B cell (primary cell): ENCODE measurements around the gene DRAM2. TPM values are rescaled to one million over a fixed set of nuclear protein-coding genes. Genes with fewer than 3 reads are reported as not detected.
"Not testable (repeated sequence)": the region's sequence is repeated elsewhere in the genome, so short reads cannot be mapped to it uniquely, and the experiment has no call there.

Source experiments
- ATAC-seq: fragments of 200-7000 bp; cut with Tn5 transposase; one replicate; pipeline ENCODE4 v1.10.0; 2021; ENCODE audit warnings: low read depth, mild to moderate bottlenecking, moderate number of reproducible peaks, moderate library complexity
- CTCF ChIA-PET: fragments of 350-600 bp; sonication (Branson Sonifier 250); formaldehyde crosslinking; loops from one replicate; lab custom pipeline; 2021; ENCODE audit warnings: antibody characterized with exemption, inconsistent platforms; lab: Charles Lee
- POLR2A ChIA-PET: fragments of 350-600 bp; sonication (Branson Sonifier 250); formaldehyde crosslinking; loops from one replicate; lab custom pipeline; 2021; ENCODE audit warnings: antibody characterized with exemption; lab: Charles Lee
- DNase-seq: peaks from one replicate; pipeline ENCODE4 v3.0.0; 2013
- H2AFZ ChIP-seq: 2 replicates; pipeline ENCODE4 v1.6.1; 2012; ENCODE audit warnings: mild to moderate bottlenecking, low read depth, low read length; ENCODE audit not compliant: insufficient read depth, poor library complexity, severe bottlenecking
- H3K27ac ChIP-seq, 2 donors: 1 replicate in 1 of 2; 2 replicates in 1 of 2; pipeline ENCODE4 v1.5.1; 2012 to 2013; ENCODE audit warnings: low read length in 2 of 2, mild to moderate bottlenecking in 2 of 2, moderate library complexity in 1 of 2
- H3K27me3 ChIP-seq, 4 experiments: fragments of 200-600 bp in 1 of 4; sonication (generic) in 1 of 4; replicated peaks in 1 of 4; 1 replicate in 2 of 4; 2 replicates in 2 of 4; pipeline versions ENCODE4 v1.6.1 to v1.7.0; 2013 to 2016; ENCODE audit warnings: low read length in 3 of 4, mild to moderate bottlenecking in 2 of 4, mixed read lengths in 1 of 4, moderate library complexity in 1 of 4; ENCODE audit not compliant: insufficient read depth in 4 of 4, control insufficient read depth in 3 of 4; ENCODE audit errors: control extremely low read depth in 1 of 4
- H3K36me3 ChIP-seq, 2 experiments: replicated peaks in 1 of 2; 1 replicate in 1 of 2; 2 replicates in 1 of 2; pipeline versions ENCODE4 v1.6.1 to v1.7.1; 2013; ENCODE audit warnings: low read length in 1 of 2; ENCODE audit not compliant: insufficient read depth in 2 of 2, control insufficient read depth in 1 of 2; ENCODE audit errors: control extremely low read depth in 1 of 2, extremely low read depth in 1 of 2
- H3K4me1 ChIP-seq, 2 donors: fragments of 200-600 bp in 1 of 2; sonication (generic) in 1 of 2; 1 replicate in 1 of 2; 2 replicates in 1 of 2; pipeline versions ENCODE4 v1.5.1 to v1.6.1; 2013 to 2017; ENCODE audit warnings: low read length in 2 of 2; ENCODE audit not compliant: control insufficient read depth in 2 of 2, insufficient read depth in 2 of 2
- H3K4me2 ChIP-seq: replicated peaks from 2 replicates; pipeline ENCODE3; 2012; ENCODE audit warnings: mild to moderate bottlenecking, low read depth, low read length; ENCODE audit not compliant: poor library complexity, severe bottlenecking
- H3K4me3 ChIP-seq, 5 experiments: fragments of 200-600 bp in 1 of 5; sonication (generic) in 1 of 5; 1 replicate in 3 of 5; 2 replicates in 2 of 5; pipeline versions ENCODE4 v1.5.1 to v1.7.0; 2011 to 2016; ENCODE audit warnings: low read length in 4 of 5, mild to moderate bottlenecking in 4 of 5, low read depth in 2 of 5, control low read depth in 1 of 5, moderate library complexity in 1 of 5; ENCODE audit not compliant: insufficient read depth in 1 of 5; ENCODE audit errors: control extremely low read depth in 1 of 5, extremely low read depth in 1 of 5
- H3K79me2 ChIP-seq: fragments of 200-600 bp; sonication (generic); one replicate; pipeline ENCODE4 v1.6.0; 2016; ENCODE audit warnings: low read length; ENCODE audit not compliant: control insufficient read depth, insufficient read depth
- H3K9ac ChIP-seq: fragments of 200-600 bp; sonication (generic); 2 replicates; pipeline ENCODE4 v1.6.1; 2017; ENCODE audit warnings: mild to moderate bottlenecking, low read length, moderate library complexity
- H3K9me3 ChIP-seq, 3 donors: one replicate each; pipeline versions ENCODE4 v1.6.1 to v1.7.1; 2013; ENCODE audit warnings: low read length in 2 of 3; ENCODE audit not compliant: control insufficient read depth in 2 of 3, insufficient read depth in 1 of 3; ENCODE audit errors: control extremely low read depth in 1 of 3
- H4K20me1 ChIP-seq: 2 replicates; pipeline ENCODE4 v1.6.0; 2012; ENCODE audit warnings: mild to moderate bottlenecking, low read length; ENCODE audit not compliant: insufficient read depth, control insufficient read depth, poor library complexity, severe bottlenecking
- H3K27ac Mint-ChIP-seq: one replicate; pipeline ENCODE4 v1.8.0; 2021; ENCODE audit warnings: mixed read lengths
- H3K27me3 Mint-ChIP-seq: one replicate; pipeline ENCODE4 v1.8.0; 2021; ENCODE audit warnings: mixed read lengths
- H3K4me1 Mint-ChIP-seq: one replicate; pipeline ENCODE4 v1.8.0; 2021; ENCODE audit warnings: mixed read lengths
- H3K4me3 Mint-ChIP-seq: one replicate; pipeline ENCODE4 v1.8.0; 2021; ENCODE audit warnings: mixed read lengths
- H3K9me3 Mint-ChIP-seq: one replicate; pipeline ENCODE4 v1.8.0; 2022; ENCODE audit warnings: mixed read lengths; ENCODE audit not compliant: insufficient read depth
- CTCF ChIP-seq: fragments of 200-600 bp; IDR thresholded peaks from one replicate; pipeline ENCODE4 v1.8.0; 2022; ENCODE audit warnings: antibody characterized with exemption, mild to moderate bottlenecking
- EZH2 ChIP-seq: IDR thresholded peaks from 2 replicates; pipeline ENCODE4 v1.6.1; 2012; ENCODE audit warnings: borderline replicate concordance, low read depth, mild to moderate bottlenecking, moderate library complexity, low read length; ENCODE audit not compliant: insufficient read depth, poor library complexity, severe bottlenecking
- WGBS: methylation state at CpG from one replicate; pipeline ENCODE4 v1.1.5; 2013; ENCODE audit warnings: missing lambda C conversion rate; ENCODE audit not compliant: insufficient coverage; 5-methylcytosine and 5-hydroxymethylcytosine counted together
- intact Hi-C: fragments of 100-400 bp; cut with micrococcal nuclease; formaldehyde crosslinking; loops from one replicate; pipeline ENCODE4 v1.10.0; 2022
- polyA plus RNA-seq: library from polyadenylated mRNA; depleted of rRNA; stranded (reverse); fragments of >200 nt; gene quantifications from 2 replicates; pipeline ENCODE4 v1.2.3, GENCODE V29; 2012
- total RNA-seq, 2 donors: library from RNA; stranded (reverse); fragments of 120-200 nt in 1 of 2; gene quantifications; 1 replicate in 1 of 2; 2 replicates in 1 of 2; pipeline versions ENCODE4 v1.2.3 to v1.2.4, GENCODE V29; 2013 to 2022

DRAM2 gene
- total and polyA plus RNA-seq, 2 donors (not counting 1 experiment from before 2014, with no cell fraction given), result 102 to 195 TPM

GRCh38 chr1:111097356-111098099 lies 42.4 kb downstream of the DRAM2 start:
- ATAC-seq (no peak), DNase-seq (no peak)
- ChIA-PET CTCF (no interaction called here), POLR2A (no interaction called here)
- 86% methylated on average over 2 of the region's 2 CpGs for WGBS
- Histone ChIP-seq H3K9me3 (peaks cover 3 to 39% (median 30%) of the 10 kb centered on the region in 3 donors), H2AFZ (no peak overlapping the region), H3K4me2 (no peak overlapping the region), H4K20me1 (no peaks in the 10 kb centered on the region), H3K4me1 (no peaks in the 10 kb centered on the region), H3K4me3 (no peak overlapping the region), H3K27ac (no peak overlapping the region), H3K79me2 (no peaks in the 10 kb centered on the region), H3K9ac (no peak overlapping the region), H3K27me3 (no peaks in the 10 kb centered on the region), H3K36me3 (no peaks in the 10 kb centered on the region)
- no peak overlapping the region for H3K27ac Mint-ChIP-seq
- H3K4me1 Mint-ChIP-seq, result no peaks in the 10 kb centered on the region
- no peaks in the 10 kb centered on the region for H3K27me3 Mint-ChIP-seq
- H3K4me3 Mint-ChIP-seq, result no peak overlapping the region
- peaks cover 19% of the 10 kb centered on the region for H3K9me3 Mint-ChIP-seq
- TF ChIP-seq CTCF, result no peak
- no peak for TF ChIP-seq EZH2
- intact Hi-C loops, result no loop called here

DNA sequence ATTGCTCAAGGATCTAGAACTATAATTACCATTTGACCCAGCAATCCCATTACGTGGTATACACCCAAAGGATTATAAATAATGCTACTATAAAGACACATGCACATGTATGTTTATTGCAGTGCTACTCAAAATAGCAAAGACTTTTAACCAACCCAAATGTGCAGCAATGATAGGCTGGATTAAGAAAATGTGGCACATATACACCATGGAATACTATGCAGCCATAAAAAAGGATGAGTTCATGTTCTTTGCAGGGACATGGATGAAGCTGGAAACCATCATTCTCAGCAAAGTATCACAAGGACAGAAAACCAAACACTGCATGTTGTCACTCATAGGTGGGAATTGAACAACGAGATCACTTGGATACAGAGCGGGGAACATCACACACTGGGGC lies 44.5 kb downstream of the DRAM2 start:
- DNase-seq, POLR2A ChIA-PET, H3K4me3 Mint-ChIP-seq, H3K27me3 ChIP-seq, H3K4me2 ChIP-seq, H3K27me3 Mint-ChIP-seq, H2AFZ ChIP-seq, H3K36me3 ChIP-seq, H3K4me1 Mint-ChIP-seq, H3K9ac ChIP-seq, H3K27ac Mint-ChIP-seq, CTCF ChIA-PET, H3K79me2 ChIP-seq, intact Hi-C loops, ATAC-seq, H4K20me1 ChIP-seq, H3K4me3 ChIP-seq, H3K27ac ChIP-seq, H3K4me1 ChIP-seq: not testable (repeated sequence)
- WGBS, result no CpG with 5 or more reads among the region's 3 CpGs
- peaks cover 3 to 28% (median 27%) of the 10 kb centered on the region in 3 donors for H3K9me3 ChIP-seq
- peaks cover 12% of the 10 kb centered on the region for H3K9me3 Mint-ChIP-seq
